GM12878 (cell line): Measurements from ENCODE around the gene PTTG2.

ENCODE experiments used
- ASH2L ChIP-seq: fragments of 300-600, 200-600 bp; sonication (generic); IDR thresholded peaks from 2 replicates; pipeline ENCODE4 v1.6.1; 2017; ENCODE audit warnings: low read depth, mild to moderate bottlenecking, borderline replicate concordance
- BACH1 ChIP-seq: fragments of 450-650 bp; IDR thresholded peaks from 2 replicates; pipeline ENCODE4 v1.6.1; 2017; ENCODE audit warnings: mild to moderate bottlenecking, borderline replicate concordance
- CHD4 ChIP-seq: fragments of 200-600 bp; sonication (generic); IDR thresholded peaks from 2 replicates; pipeline ENCODE4 v1.6.1; 2016; ENCODE audit warnings: mild to moderate bottlenecking
- CTCF ChIP-seq, 3 experiments: IDR thresholded peaks in 2 of 3; conservative IDR thresholded peaks in 1 of 3; 2 replicates each; pipeline ENCODE4 v1.5.1; 2011; ENCODE audit warnings: low read depth in 3 of 3, low read length in 3 of 3, mild to moderate bottlenecking in 3 of 3, control low read depth in 2 of 3, moderate library complexity in 2 of 3, inconsistent platforms in 1 of 3, mixed read lengths in 1 of 3; ENCODE audit not compliant: control insufficient read depth in 2 of 3, insufficient read depth in 1 of 3; ENCODE audit errors: extremely low read depth in 1 of 3
- EP300 ChIP-seq, 2 experiments: fragments of 150-350 bp in 1 of 2; IDR thresholded peaks; 2 replicates each; pipeline ENCODE4 v1.6.1; 2011 to 2012; ENCODE audit warnings: low read depth in 2 of 2, low read length in 2 of 2, borderline replicate concordance in 1 of 2, improper control_type of control experiment in 1 of 2, inconsistent platforms in 1 of 2; ENCODE audit not compliant: control insufficient read depth in 1 of 2
- HDAC2 ChIP-seq: fragments of 200-600 bp; sonication (generic); IDR thresholded peaks from 2 replicates; pipeline ENCODE4 v1.6.1; 2017
- KDM1A ChIP-seq: fragments of 200-600 bp; sonication (generic); IDR thresholded peaks from 2 replicates; pipeline ENCODE4 v1.6.1; 2016; ENCODE audit warnings: borderline replicate concordance
- MAX ChIP-seq: IDR thresholded peaks from 2 replicates; pipeline ENCODE4 v1.6.1; 2012; ENCODE audit warnings: low read depth, low read length, improper control_type of control experiment
- MYB ChIP-seq: fragments of 150-350 bp; IDR thresholded peaks from 2 replicates; pipeline ENCODE4 v1.6.1; 2014; ENCODE audit warnings: mild to moderate bottlenecking, low read depth, low read length, borderline replicate concordance
- PKNOX1 ChIP-seq: fragments of 450-650 bp; IDR thresholded peaks from 2 replicates; pipeline ENCODE4 v1.6.1; 2016; ENCODE audit warnings: mild to moderate bottlenecking
- USF2 ChIP-seq: IDR thresholded peaks from 2 replicates; pipeline ENCODE4 v1.6.1; 2011; ENCODE audit warnings: low read depth, low read length, improper control_type of control experiment, borderline replicate concordance

- TF ChIP-seq EP300 (IDR thresholded peaks at IDR 0.05; ENCODE audit: borderline replicate concordance in 1 of 2, control insufficient read depth in 1 of 2, low read depth in 2 of 2, low read length in 2 of 2) (no peak), PKNOX1 (no peak), HDAC2 (no peak), ASH2L (no peak), BACH1 (no peak), CTCF (IDR thresholded peaks at IDR 0.05 in 2 of 3, conservative IDR thresholded peaks at IDR 0.05 in 1 of 3; ENCODE audit: control insufficient read depth in 2 of 3, extremely low read depth in 1 of 3, insufficient read depth in 1 of 3, low read depth in 3 of 3, low read length in 3 of 3) (no peak), USF2 (no peak), MYB (no peak), CHD4 (no peak), KDM1A (no peak), MAX (no peak)
Measured at GRCh38 chr4:37976507-37976906, 16.3 kb downstream of the PTTG2 start.
